Neural cell (in vitro differentiated cells): Measurements from ENCODE around the gene PXDN.

ENCODE experiments used
- CTCF ChIP-seq: fragments of 450-650 bp; IDR thresholded peaks from 2 replicates; pipeline ENCODE4 v1.5.1; 2014; ENCODE audit warnings: antibody characterized with exemption, mild to moderate bottlenecking, moderate library complexity; ENCODE audit not compliant: poor library complexity, severe bottlenecking
- EP300 ChIP-seq: fragments of 450-650 bp; conservative IDR thresholded peaks from 2 replicates; pipeline ENCODE4 v1.6.1; 2014; ENCODE audit warnings: antibody characterized with exemption, mild to moderate bottlenecking, moderate library complexity; ENCODE audit not compliant: poor library complexity, severe bottlenecking
- EZH2 ChIP-seq: fragments of 200-600, 300-800 bp; shearing (Covaris generic), sonication (generic); IDR thresholded peaks from 2 replicates; pipeline ENCODE4 v1.6.1; 2014; ENCODE audit warnings: antibody characterized with exemption, low read length, borderline replicate concordance, mild to moderate bottlenecking; ENCODE audit not compliant: insufficient read depth, poor library complexity, severe bottlenecking
- MXI1 ChIP-seq: fragments of 450-650 bp; conservative IDR thresholded peaks from 2 replicates; pipeline ENCODE4 v1.6.1; 2014; ENCODE audit warnings: antibody characterized with exemption, mild to moderate bottlenecking; ENCODE audit not compliant: poor library complexity, severe bottlenecking
- POLR2AphosphoS5 ChIP-seq: IDR thresholded peaks from 2 replicates; pipeline ENCODE4 v1.6.1; 2012
- TAF1 ChIP-seq: IDR thresholded peaks from 2 replicates; pipeline ENCODE4 v1.6.1; 2012; ENCODE audit warnings: low read depth
- TF ChIP-seq, protein P1 (sequence below): IDR thresholded peaks from 2 replicates; pipeline ENCODE4 v1.6.1; 2012; ENCODE audit warnings: borderline replicate concordance

DNA sequence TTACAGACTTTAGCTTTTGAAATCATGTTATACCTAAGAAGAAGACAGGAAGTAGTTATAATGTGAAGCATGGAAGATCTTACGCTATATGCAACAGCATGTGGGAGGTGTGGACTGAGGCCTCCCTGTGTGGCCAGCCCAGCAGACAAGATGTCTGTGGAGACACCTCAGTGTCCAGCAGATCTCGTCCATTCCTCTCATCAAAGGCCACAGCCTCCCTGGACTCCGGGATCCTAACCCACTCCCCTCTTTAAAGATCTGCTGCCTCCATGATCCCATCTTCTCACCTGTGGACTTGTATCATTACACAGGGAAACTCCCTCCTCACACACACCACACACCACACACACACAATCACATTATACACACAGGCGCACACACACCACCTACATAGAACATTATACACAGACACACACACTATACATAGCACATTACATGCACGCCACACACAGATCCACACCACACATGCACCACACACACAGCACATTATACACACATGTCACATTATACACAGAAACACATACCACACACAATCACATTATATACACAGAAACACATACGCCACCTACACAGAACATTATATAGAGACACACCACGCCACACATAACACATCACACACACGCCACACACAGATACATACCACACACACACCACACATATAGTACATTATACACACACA is 89.5 kb downstream of the PXDN start:
- TF ChIP-seq CTCF (no peak), EP300 (no peak), TAF1 (no peak), EZH2 (no peak), POLR2AphosphoS5 (no peak), MXI1 (no peak)
- TF ChIP-seq, protein P1, sequence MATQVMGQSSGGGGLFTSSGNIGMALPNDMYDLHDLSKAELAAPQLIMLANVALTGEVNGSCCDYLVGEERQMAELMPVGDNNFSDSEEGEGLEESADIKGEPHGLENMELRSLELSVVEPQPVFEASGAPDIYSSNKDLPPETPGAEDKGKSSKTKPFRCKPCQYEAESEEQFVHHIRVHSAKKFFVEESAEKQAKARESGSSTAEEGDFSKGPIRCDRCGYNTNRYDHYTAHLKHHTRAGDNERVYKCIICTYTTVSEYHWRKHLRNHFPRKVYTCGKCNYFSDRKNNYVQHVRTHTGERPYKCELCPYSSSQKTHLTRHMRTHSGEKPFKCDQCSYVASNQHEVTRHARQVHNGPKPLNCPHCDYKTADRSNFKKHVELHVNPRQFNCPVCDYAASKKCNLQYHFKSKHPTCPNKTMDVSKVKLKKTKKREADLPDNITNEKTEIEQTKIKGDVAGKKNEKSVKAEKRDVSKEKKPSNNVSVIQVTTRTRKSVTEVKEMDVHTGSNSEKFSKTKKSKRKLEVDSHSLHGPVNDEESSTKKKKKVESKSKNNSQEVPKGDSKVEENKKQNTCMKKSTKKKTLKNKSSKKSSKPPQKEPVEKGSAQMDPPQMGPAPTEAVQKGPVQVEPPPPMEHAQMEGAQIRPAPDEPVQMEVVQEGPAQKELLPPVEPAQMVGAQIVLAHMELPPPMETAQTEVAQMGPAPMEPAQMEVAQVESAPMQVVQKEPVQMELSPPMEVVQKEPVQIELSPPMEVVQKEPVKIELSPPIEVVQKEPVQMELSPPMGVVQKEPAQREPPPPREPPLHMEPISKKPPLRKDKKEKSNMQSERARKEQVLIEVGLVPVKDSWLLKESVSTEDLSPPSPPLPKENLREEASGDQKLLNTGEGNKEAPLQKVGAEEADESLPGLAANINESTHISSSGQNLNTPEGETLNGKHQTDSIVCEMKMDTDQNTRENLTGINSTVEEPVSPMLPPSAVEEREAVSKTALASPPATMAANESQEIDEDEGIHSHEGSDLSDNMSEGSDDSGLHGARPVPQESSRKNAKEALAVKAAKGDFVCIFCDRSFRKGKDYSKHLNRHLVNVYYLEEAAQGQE, result no peak
